Fibroblast of lung (primary cell): ENCODE results near the gene ABHD15.

Experiments used
- CTCF ChIP-seq, 2 donors: IDR thresholded peaks in 1 of 2; conservative IDR thresholded peaks in 1 of 2; 1 replicate in 1 of 2; 2 replicates in 1 of 2; pipeline ENCODE4 v1.5.1; 2011 to 2012; ENCODE audit warnings: low read length in 2 of 2, control low read depth in 1 of 2, inconsistent platforms in 1 of 2, low read depth in 1 of 2, mild to moderate bottlenecking in 1 of 2
- EZH2 ChIP-seq: IDR thresholded peaks from 2 replicates; pipeline ENCODE4 v1.5.1; 2012; ENCODE audit warnings: low read length, control low read depth, mild to moderate bottlenecking; ENCODE audit errors: missing control alignments

- no peak for TF ChIP-seq CTCF (conservative IDR thresholded peaks at IDR 0.05 in 1 of 2, IDR thresholded peaks at IDR 0.05 in 1 of 2; ENCODE audit: low read depth in 1 of 2, low read length in 2 of 2)
- TF ChIP-seq EZH2: no peak
Measured at GRCh38 chr17:29615492-29616299, 48.9 kb upstream of the ABHD15 start.
